GM18526 (cell line): Measurements from ENCODE around the gene SPIN1.

Source experiments
- POLR2A ChIP-seq: IDR thresholded peaks from 3 replicates; pipeline ENCODE4 v1.6.1; 2011; ENCODE audit not compliant: insufficient read length; ENCODE audit errors: extremely low read depth

Gene SPIN1

DNA sequence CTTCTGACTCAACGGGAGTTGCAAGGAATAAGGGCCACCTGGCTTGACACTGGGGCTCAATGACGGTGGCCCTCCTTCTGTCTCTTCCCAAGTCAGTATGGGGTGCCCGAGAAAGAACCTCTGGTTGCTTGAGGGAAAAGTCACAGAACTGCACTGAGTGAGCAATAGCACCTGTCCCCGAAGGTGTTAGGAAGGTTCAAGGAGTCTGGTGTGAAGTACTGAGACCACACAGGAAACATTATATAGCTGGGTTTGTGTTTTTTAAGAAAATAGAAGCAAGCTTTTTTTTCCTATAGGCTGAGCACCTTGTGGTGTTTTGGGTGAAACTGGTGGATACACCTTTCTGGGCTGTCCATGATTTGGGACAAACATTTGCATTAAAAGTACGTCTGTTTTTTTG, 62.9 kb downstream of the SPIN1 start:
- no peak for TF ChIP-seq POLR2A

DNA sequence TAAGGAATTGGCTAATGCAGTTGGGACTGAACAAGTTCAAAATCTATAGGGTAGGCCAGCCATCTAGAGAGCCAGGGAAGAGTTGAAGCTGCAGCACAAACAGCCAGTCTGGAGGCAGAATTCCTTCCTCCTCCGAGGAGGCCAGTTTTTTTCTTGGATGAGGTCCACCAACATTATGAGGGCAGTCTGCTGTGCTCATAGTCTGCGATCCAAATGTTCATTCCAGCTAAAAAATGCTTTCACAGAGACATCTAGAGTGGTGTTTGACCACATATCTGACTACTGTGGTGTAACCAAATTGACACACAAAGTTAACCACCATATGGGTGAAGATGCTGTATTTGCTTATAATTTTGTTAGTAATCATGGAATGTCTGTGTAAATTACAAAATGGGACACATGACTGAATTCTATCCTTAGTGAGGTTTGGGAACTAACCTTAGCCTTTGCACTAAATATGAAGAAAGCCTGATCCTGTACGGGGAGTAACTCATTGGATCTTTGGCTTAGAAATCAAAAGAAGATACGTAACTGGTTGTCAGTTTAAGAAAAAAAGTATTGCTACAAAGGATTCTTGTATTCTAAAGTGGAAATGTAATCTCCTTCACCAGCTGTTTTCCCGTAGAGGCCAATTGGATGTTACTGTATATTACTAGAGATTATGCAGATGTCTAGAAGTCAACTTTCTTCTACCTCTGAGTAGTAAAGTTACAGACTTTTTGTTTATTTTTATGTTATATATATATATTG, 70.6 kb downstream of the SPIN1 start:
- no peak for TF ChIP-seq POLR2A

- TF ChIP-seq POLR2A = no peak
Measured at GRCh38 chr9:88460587-88461332, 72.5 kb downstream of the SPIN1 start.

GRCh38 chr9:88462191-88462590, 73.9 kb downstream of the SPIN1 start:
- no peak for TF ChIP-seq POLR2A

DNA sequence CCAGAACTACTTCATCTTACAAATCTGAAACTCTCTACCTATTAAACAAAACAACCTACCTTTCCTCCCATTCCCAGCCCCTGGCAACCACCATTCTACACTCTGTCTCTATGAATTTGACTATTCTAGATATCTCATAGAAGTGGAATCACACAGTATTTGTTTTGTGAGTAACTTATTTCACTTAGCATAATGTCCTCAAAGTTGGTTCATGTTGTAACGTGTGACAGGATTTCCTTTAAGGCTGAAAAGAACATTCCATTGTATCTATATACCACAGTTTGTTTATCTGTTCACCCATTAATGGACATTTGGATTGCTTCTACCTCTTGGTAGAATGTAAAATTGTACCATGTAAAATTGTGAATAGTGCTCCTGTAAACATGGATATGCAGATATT, 76.6 kb downstream of the SPIN1 start:
- TF ChIP-seq POLR2A = no peak

DNA sequence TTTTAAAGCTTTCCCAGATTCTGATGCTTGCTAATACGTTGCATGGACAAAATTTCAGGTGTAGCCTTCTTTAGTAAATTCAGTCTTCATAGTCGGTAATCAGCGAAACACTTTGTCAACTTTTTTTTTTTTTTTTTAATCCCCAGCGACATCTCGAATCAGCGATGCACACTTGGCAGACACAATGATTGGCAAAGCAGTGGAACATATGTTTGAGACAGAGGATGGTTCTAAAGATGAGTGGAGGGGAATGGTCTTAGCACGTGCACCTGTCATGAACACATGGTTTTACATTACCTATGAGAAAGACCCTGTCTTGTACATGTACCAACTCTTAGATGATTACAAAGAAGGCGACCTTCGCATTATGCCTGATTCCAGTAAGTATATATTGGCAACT, 80.0 kb downstream of the SPIN1 start:
- TF ChIP-seq POLR2A = no peak

- TF ChIP-seq POLR2A = no peak
Measured at GRCh38 chr9:88476491-88477271, 88.4 kb downstream of the SPIN1 start.

GRCh38 chr9:88477300-88477751, 89.1 kb downstream of the SPIN1 start:
- no peak for TF ChIP-seq POLR2A

- TF ChIP-seq POLR2A = no peak
Measured at GRCh38 chr9:88478246-88478645, 90.0 kb downstream of the SPIN1 start.

GRCh38 chr9:88481933-88482332, 93.7 kb downstream of the SPIN1 start:
- no peak for TF ChIP-seq POLR2A

- TF ChIP-seq POLR2A = no peak
Measured at GRCh38 chr9:88488166-88488565, 99.9 kb downstream of the SPIN1 start.

GRCh38 chr9:88494983-88495721, 106.9 kb downstream of the SPIN1 start:
- TF ChIP-seq POLR2A = no peak

- TF ChIP-seq POLR2A = no peak
Measured at GRCh38 chr9:88497224-88497623, 109.0 kb downstream of the SPIN1 start.

DNA sequence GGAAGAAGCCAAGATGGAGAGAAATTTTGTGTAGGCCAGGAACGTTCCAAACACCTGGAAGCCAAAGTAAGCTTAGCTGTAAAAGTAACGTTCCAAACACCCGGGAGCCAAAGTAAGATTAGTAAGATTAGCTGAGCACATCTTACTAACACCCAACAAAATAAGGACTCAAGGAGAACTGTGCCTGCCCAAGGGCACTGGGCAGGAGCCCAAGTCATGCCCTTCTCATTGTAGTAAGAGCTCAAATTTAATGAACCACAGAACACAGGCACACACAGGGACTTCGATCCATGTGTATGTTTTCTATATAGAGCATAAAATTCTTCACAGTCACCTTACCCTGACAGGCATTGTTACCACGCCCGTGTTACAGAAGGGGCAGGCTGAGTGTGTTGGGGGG, 110.6 kb downstream of the SPIN1 start:
- TF ChIP-seq POLR2A = no peak

- no peak for TF ChIP-seq POLR2A
Measured at GRCh38 chr9:88501086-88501485, 112.8 kb downstream of the SPIN1 start.
